ENCODE results near the gene RAPH1.
"Not testable (repeated sequence)": the region's sequence is repeated elsewhere in the genome, so short reads cannot be mapped to it uniquely, and the experiment has no call there.

RAPH1 gene

DNA sequence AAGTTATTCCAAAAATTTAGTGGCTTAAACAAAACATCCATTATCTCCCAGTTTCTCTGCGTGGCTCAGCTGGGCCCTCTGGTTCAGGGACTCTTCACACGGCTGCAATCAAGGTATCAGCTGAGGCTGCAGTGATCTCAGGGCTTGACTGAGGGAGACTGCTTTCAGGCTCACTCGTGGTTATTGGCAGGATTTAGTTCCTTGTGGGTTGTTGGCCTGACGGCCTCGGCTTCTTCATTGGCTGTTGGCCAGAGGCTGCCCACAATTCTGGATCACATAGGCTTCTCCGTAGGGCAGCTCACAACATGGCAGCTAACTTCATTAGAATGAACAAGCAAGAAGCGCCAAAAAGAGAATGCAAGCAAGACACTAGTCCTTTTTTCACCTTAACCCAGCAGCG lies 116.8 kb downstream of the RAPH1 start:
- no peak for DNase-seq

- no peak for DNase-seq
Measured at GRCh38 chr2:203413796-203414195, 121.3 kb downstream of the RAPH1 start.

DNA sequence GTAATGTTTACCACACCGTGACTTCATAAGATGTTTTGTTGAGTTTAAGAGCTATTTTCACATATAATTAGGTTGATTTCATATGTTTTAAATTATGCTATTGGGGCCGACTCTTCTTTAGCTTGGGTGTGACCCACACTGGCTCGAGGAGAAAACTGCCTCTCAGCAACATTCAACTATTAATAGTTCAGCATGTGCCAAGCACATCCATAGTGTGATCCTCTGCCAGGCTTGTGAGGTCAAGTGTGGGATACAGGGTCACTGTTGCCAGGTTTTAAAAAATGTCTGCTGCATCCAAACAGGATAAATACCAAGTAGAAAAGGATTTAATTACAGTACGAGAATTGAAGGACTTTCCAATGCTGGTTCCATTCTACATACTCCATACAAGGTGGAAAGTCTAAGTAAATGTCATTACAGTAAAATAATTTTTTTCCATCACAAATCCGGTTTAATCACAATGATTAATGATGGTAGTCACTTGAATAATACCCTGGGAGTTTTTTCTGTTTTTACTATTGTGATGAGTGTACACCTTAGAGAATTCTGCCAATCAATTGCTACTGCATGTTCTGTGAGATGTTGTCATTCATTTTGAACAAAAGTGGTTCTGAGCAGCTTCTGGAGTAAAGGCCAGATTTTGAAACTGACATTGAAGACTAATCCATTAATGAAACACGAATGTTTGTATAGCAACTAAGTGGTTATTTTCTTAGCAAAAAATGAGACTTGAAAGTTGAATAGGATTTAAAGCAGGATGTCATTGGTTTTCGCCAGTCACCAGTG lies 122.4 kb downstream of the RAPH1 start:
- DNase-seq = no peak

DNA sequence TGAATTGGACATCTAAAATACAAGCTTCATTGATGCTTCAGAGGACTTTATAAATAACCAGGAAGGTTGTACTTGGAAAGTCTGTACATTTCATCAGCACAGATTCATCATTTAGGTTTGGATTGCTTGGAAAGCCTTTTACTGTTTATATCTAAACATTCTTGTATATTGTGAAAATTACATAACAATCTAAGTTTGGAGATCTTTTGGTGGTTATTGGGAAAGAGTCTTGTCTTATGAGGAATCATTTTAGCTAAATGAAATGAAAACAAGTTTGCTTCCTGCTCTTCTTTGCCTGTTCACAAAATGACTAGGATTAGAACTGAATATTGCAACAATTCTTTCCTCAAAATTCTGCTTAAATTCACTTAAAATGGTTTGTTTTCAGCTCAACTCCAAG lies 127.6 kb downstream of the RAPH1 start:
- no peak for DNase-seq

GRCh38 chr2:203404996-203405395 lies 130.1 kb downstream of the RAPH1 start:
- DNase-seq = no peak

DNA sequence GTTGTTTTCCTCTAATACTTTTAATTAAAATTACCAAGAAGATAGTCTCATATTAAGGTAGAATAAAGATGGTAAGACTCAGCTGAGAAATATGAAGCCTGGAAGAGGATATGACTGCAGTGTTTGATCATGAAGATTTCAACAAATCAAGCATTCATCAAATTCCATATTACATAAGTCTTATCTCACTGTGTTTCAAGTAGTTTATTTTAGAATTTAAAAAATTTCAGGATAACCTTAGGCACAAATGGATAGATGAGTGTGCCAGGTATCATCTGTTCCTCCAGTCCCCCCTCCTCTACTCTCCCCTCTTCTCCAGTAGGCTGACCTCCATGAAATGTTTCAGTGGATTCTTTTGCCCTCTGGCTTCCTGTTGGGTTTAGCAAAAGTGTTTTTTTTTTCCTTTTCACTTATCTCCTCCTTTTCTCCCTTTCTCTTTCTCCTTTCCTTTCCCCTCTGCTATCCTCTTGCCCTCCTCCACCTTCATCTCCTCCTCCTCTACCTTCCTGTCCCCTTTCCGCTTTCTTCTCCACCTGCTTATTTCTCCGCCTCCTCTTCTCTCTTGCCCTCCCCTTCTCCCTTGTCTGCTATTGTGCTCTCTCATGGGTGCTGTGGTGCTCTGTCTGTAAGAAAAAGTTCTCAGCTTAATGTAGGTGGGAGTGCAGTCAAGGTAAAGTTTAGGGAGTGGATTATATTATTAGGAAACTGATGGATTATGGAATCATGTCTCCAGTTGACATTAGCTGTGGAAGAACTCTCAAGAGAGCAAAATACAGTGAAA lies 134.1 kb downstream of the RAPH1 start:
- no peak for DNase-seq

DNA sequence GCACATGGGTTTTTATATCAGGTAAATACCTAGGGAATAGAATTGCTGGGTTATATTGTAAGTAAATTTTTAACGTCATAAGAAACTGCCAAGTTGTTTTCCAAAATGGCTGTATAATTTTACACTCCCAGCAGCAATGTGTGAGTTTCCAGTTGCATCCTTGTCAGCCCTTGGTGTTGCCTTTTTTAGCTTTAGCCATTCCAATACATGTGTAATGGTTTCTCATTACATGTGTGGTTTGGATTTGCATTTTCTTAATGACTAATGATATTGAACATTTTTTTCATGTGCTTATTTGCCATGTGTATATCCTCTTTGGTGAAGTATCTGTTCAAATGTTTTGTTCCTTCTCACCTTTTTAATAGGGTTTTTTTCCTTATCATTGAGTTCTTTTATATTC lies 136.1 kb downstream of the RAPH1 start:
- no peak for DNase-seq

DNA sequence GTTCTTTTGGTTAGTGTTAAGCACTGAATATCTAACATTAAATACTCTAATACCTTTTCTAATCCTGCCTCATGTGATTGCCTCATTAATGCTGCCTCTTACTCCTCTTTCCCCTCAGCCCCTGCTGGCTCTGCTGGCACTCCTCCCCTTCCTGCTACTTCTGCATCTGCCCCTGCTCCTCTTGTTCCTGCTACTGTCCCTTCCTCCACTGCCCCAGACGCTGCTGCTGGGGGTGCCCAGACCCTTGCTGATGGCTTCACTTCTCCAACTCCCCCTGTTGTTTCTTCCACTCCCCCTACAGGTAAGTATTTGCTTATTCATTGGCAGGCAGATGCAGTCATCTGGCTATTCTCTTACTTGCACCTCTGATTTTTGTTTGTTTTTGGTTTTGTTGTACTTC lies 138.4 kb downstream of the RAPH1 start:
- no peak for DNase-seq

- no peak for DNase-seq
Measured at GRCh38 chr2:203395858-203396257, 139.2 kb downstream of the RAPH1 start.

GRCh38 chr2:203394519-203395227 lies 140.4 kb downstream of the RAPH1 start:
- no peak for DNase-seq

DNA sequence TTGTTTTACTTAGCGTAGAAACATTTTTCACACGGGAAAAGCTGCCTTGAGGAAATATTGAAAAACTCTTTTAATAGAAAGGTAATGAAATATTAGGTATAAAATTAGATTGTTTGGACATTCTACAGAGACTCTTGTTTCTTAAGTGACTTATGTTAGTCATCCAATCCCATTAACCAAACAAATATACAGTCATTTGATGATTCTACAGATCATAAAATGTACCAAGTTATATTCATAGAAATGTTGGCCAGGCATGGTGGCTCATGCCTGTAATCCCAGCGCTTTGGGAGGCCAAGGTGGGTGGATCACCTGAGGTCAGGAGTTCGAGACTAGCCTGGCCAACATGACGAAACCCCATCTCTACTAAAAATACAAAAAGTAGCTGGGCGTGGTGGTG lies 146.9 kb downstream of the RAPH1 start:
- not testable (repeated sequence) for DNase-seq

DNA sequence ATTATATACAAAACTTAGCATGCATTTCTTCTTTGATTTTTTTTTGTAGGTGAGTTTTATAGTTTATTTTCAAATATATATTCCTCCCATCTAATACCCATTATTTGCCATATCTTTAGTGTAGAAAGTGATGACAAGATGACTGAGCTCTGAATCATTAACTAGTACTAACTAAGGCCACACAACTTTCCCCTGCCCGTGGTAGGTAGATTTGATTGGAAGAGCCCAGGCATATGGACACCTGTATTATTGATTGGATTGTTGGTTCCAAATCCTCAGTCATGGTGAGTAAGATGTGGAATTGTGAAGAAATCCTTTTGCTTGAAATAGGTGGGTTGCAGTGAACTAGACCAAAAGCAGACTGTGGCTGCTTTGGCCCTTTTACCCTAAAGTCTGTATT lies 152.1 kb downstream of the RAPH1 start:
- no peak for DNase-seq

GRCh38 chr2:203379156-203379555 lies 155.9 kb downstream of the RAPH1 start:
- DNase-seq = no peak

DNA sequence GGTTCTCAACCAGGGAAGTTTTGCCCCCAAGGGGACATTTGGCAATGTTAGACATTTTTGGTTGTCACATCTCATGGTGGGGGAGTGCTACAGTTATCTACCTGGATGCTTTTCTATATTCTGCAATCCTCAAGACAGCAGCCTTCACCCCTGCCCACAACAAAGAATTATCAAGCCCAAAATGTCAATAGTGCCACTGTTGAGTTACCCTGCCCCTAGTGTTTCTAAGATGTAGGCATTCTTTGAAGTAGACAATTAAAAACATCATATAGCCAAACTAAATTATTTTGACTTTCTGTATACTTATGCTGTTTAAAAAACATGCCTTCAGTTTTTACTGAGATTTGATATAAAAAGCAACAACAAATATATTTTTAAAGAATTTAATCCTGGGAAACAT lies 158.9 kb downstream of the RAPH1 start:
- no peak for DNase-seq

DNA sequence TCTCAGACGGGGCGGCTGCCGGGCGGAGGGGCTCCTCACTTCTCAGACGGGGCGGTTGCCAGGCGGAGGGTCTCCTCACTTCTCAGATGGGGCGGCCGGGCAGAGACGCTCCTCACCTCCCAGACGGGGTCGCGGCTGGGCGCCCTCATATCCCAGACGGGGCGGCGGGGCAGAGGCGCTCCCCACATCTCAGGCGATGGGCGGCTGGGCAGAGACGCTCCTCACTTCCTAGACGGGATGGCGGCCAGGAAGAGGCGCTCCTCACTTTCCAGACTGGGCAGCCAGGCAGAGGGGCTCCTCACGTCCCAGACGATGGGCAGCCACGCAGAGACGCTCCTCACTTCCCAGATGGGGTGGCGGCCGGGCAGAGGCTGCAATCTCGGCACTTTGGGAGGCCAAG lies 162.4 kb downstream of the RAPH1 start:
- DNase-seq = not testable (repeated sequence)

DNA sequence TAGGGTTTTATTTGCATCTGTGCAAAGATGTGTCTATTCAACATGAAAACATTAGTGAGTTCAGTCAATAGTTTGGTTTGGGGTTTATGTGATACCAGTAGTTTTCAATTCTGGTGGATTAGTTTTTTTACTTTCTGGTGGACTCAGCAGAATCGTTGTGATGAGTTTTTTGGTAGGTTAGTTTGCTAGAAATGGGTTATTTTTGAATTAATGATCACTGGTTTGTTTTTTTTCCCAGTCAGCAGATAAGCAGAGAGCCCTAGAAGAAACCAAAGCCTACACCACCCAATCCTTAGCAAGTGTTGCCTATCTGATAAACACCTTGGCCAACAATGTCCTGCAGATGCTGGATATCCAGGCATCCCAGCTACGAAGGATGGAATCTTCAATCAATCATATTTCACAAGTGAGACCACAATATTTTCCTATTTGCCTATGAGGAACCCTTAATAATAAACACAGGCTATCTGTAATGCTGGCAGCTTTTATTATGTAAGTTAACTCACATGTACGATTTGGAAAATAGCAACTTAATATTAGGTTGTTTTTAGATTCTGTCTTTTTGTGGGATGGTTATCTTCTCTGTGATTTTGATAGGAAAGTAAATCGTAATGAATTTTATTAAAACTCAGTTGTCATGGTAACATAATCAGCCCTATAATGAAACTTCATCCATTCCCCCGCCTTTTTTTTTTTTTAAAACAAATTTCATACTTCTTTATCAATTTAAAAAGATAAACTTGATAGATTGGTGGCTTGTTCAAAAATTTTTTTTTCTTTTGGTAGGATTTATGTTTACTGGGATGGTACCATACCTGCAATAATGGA lies 168.2 kb downstream of the RAPH1 start:
- no peak for DNase-seq

DNA sequence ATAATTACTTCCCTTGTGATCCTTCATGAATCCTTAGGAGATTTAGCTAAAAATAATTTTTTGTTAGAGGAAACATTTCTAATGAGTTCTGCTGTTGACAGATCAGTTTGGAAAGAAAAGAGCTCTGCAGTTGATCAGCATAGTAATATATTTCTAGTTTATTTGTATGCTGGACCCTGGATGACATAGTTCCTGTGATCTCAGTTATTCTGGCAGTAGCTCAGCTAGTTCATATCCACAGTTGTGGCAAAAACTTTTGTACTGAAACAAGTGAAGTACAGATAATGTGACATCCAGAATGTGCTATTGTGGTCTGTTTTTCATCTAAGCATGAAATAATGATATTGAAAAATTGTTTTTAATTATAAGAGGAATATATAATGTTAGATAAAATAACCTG lies 173.2 kb downstream of the RAPH1 start:
- DNase-seq = no peak

DNA sequence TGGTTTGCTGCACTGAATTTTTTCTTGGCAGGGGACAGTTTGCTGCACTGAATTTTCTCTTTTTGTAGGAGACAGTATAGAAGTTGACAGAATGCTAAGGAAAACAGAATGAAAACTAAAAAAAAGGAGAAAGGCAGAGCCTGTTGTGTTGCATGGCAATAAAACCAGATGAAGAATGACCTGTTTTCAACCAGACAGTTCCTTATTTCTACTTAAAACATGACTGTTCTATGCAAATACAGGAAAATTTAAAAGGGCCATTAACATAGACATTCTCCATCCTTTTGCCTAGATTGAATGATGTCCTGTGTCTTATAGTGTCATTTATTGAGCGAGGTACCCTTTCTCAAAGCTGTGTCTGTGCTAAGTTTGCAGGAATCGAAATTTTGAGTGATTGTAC lies 173.6 kb downstream of the RAPH1 start:
- no peak for DNase-seq

GRCh38 chr2:203360833-203361430 lies 174.2 kb downstream of the RAPH1 start:
- DNase-seq = no peak

DNA sequence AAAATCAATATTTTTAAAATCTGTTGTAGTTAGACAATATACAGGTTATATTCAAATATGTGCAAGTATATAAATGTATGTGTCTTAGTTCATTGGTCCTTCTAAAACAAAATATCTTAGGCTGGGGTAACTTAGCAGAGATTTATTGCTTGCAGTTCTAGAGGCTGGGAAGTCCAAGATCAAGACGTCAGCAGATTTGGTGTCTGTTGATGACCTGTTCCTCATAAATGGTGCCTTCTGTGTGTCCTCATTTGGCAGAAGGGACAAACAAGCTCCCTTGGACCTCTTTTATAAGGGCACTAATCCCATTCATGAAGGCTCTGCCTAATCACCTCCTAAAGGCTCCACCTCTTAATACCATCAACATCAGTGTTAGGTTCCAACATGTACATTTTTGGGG lies 175.7 kb downstream of the RAPH1 start:
- DNase-seq = no peak

DNA sequence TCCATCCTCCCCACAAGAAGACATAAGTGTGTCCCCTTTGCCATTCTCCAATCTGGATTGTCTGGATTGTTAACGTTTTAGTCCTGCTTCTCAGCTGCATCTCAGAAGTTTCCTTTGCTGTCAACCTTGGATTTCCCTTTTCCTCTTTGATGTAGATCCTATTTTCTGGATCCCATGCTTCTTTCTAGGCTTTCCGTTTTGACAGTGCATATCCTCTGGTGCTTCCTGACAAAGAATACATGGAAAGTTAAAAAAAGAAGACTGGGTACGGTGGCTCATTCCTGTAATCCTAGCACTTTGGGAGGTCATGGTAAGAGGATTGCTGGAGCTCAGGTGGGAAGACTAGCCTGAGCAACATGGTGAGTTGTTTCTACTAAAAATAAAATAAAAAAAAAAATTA lies 180.1 kb downstream of the RAPH1 start:
- DNase-seq = no peak

DNA sequence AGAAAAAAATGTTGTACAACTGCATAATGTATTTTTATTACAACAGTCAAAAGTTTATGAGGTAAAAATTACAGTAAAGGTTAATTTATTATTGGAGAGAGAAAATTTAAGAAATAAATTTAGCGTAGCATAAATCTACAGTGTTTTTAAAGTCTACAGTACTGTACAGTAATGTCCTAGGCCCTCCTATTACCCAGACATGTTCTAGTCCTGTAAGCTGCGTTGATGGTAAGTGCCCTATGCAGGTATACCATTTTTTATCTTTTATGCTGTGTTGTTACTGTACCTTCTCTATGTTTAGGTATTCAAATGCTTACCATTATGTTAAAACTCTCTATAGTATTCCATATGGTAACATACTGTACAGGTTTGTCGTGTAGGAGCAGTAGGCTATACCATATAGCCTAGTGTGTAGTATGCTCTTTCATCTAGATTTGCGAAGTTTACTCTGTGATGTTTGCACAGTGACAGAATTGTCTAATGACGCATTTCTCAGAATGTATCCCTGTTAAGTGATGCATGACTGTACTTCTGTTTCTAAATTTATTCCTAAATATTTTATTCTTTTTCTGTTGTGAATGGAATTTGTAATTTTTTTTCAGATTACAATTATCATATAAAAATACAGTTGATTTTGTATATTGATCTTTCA lies 182.4 kb downstream of the RAPH1 start:
- DNase-seq = no peak

Measured in NCI-H1436 treated with DMSO at 0.1 percent for 48 hours (cell line).